22Rv1 (cell line): Measurements from ENCODE around the gene TAF15.

ENCODE experiments used
- H3K27ac ChIP-seq: fragments of 450-650 bp; 2 replicates; pipeline ENCODE4 v1.5.1; 2017
- ZFX ChIP-seq: fragments of 450-650 bp; IDR thresholded peaks from 2 replicates; pipeline ENCODE4 v1.6.1; 2017; ENCODE audit warnings: antibody characterized with exemption, borderline replicate concordance
- TF ChIP-seq, protein P1 (sequence below): fragments of 450-650 bp; IDR thresholded peaks from 2 replicates; pipeline ENCODE4 v1.5.1; 2017; ENCODE audit warnings: mild to moderate bottlenecking

Gene TAF15

GRCh38 chr17:35870906-35871819 is 61.9 kb downstream of the TAF15 start:
- TF ChIP-seq, protein P1, sequence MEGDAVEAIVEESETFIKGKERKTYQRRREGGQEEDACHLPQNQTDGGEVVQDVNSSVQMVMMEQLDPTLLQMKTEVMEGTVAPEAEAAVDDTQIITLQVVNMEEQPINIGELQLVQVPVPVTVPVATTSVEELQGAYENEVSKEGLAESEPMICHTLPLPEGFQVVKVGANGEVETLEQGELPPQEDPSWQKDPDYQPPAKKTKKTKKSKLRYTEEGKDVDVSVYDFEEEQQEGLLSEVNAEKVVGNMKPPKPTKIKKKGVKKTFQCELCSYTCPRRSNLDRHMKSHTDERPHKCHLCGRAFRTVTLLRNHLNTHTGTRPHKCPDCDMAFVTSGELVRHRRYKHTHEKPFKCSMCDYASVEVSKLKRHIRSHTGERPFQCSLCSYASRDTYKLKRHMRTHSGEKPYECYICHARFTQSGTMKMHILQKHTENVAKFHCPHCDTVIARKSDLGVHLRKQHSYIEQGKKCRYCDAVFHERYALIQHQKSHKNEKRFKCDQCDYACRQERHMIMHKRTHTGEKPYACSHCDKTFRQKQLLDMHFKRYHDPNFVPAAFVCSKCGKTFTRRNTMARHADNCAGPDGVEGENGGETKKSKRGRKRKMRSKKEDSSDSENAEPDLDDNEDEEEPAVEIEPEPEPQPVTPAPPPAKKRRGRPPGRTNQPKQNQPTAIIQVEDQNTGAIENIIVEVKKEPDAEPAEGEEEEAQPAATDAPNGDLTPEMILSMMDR: no peak
- no peak for TF ChIP-seq ZFX

GRCh38 chr17:35872196-35872980 is 63.1 kb downstream of the TAF15 start:
- no peak overlapping the region for H3K27ac ChIP-seq

More at GRCh38 chr17:35870906-35871819, 61.9 kb downstream of the TAF15 start:
- no peak overlapping the region for H3K27ac ChIP-seq

DNA sequence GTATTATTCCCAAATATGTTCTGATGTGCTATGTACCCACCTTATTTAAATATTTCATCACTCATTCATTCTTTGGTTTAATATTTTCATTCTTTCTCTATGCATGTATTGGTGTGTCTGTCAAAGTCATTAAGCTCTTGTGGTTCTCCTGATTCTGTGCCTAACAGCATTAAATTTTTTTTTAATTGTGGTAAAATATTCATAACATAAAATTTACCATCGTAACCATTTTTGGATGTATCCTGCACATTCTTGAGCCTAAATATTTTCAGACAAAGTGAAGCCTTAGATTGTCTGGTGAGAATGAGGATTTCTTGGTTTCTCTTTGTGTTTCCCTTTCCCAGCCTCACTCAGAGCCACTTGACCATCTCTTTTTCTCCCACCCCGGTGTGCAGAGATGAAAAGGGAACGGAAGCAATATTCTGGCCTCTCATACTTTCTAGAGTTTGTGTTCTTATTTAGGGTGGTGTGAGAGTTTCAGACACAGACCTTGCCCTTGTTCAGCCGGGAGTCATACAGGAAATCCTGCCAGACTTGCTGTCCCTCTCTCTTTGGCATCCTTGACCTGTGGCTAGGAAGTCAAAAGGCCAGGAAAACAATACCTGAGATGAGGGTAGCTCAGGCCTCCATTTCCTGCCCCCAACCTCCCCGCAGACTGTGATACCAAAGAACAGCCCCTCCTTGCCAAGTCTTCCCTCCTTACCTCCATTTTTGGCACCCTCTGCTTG is 66.0 kb downstream of the TAF15 start:
- no peak overlapping the region for H3K27ac ChIP-seq
- no peak for TF ChIP-seq ZFX
- TF ChIP-seq, protein P1: no peak

More at GRCh38 chr17:35872196-35872980, 63.1 kb downstream of the TAF15 start:
- no peak for TF ChIP-seq ZFX
- TF ChIP-seq, protein P1: no peak

DNA sequence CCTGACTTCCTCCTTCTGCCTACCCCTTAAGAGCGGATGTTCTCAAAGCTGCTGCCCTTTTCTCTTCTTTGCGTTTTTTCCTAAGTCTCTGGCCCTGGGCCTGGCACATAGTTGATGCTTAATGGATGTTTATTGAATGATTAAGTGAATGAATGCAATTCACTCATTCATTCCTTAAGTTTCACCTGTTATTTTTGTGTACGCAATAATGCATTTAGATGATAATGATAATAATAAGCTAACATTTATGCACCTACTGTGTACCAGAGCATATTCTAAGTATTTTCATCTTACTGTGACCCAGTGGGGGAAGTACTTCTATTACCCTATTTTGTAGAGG is 66.5 kb downstream of the TAF15 start:
- TF ChIP-seq, protein P1: no peak
- no peak for TF ChIP-seq ZFX
- no peak overlapping the region for H3K27ac ChIP-seq

DNA sequence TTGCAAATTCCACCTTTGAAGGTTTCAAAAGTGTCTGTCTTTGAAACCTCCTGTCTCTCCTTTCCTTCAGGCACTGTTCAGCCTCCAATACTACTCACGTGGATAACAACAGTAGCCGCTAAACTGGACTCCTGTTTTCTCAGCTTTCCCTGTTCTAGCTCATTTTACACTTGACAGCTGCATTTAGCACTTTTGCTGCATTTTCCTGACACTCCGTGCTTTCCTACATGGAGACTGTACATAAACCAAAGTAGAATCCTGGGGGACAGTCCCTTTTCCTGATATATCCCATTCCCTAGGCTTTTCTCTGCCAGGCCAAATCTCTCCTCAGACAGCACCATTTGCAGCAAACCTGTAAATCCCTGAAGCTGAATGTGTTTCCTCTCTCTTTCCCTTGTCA is 67.2 kb downstream of the TAF15 start:
- no peak for TF ChIP-seq ZFX
- TF ChIP-seq, protein P1: no peak
- H3K27ac ChIP-seq: no peak overlapping the region

DNA sequence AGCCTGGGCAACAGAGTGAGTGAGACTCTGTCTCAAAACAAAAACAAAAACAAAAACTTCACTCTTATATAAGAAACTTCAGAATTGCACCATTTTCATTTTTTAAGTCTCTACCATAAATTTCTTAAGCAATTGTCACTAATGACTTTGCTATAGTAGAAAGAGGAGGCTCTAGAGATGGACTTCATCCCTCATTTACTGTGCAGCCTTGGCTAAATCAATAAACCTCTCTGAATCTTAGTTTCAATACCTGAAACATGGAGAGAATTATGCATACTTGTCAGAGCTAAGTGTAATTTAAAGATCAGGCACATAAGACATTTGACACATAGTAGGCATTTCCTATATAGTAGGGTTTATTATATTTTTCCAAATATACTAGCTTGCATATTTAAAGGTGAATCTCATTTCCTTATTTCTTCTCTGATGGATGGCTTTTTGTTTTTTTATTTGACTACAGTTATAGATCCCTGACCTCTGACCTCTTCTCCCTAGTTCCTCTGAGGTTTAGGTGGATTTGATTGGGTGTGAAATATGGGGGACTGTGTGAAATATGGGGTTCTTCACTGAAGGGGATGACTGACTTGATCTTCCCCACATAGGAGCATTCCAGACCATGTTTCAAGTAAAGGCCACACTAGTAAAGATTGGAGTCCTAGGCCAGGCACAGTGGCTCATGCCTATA is 68.2 kb downstream of the TAF15 start:
- TF ChIP-seq, protein P1: no peak
- TF ChIP-seq ZFX: no peak
- no peak overlapping the region for H3K27ac ChIP-seq
